ENCODE results near the gene KCNIP1.

KCNIP1 gene

GRCh38 chr5:170640731-170641588 is 137.1 kb downstream of the KCNIP1 start:
- DNase-seq (ENCODE audit: low read depth in 2 of 3, low spot score in 1 of 3) = no peak

GRCh38 chr5:170641589-170642031 is 137.8 kb downstream of the KCNIP1 start:
- no peak for DNase-seq (ENCODE audit: low read depth in 2 of 3, low spot score in 1 of 3)

DNA sequence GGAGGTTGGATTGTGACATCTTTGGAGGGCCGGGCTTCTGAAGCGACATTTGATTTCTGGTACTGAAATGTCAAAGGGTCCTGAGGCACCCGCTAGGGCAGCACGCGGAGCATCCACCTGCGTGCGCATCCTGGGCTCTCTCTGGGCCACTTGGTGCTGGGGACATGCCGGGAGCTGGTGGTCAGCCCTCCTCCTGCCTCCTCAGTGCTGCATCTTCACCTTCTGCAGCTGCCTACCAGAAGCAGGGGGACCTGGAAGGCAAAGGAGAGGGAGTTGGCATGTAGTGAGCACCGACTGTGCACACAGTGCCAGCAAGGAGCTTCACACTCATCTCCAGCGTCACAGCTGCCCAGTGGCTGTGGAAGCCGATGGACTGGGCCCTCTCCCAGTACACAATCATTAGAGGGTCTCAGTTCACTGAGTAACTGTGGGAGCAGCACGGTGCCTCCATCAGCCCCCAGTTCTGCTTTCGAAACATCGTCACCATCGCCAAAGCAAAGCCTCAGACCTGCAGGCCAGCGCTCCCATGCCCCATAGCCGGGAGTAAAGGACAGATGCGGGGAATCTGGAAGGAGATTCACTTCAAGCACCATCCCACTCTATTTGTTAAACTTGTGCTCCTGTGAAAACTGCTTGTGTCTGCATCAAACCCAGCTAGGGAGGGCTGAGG is 138.4 kb downstream of the KCNIP1 start:
- no peak for DNase-seq (ENCODE audit: low read depth in 2 of 3, low spot score in 1 of 3)

DNA sequence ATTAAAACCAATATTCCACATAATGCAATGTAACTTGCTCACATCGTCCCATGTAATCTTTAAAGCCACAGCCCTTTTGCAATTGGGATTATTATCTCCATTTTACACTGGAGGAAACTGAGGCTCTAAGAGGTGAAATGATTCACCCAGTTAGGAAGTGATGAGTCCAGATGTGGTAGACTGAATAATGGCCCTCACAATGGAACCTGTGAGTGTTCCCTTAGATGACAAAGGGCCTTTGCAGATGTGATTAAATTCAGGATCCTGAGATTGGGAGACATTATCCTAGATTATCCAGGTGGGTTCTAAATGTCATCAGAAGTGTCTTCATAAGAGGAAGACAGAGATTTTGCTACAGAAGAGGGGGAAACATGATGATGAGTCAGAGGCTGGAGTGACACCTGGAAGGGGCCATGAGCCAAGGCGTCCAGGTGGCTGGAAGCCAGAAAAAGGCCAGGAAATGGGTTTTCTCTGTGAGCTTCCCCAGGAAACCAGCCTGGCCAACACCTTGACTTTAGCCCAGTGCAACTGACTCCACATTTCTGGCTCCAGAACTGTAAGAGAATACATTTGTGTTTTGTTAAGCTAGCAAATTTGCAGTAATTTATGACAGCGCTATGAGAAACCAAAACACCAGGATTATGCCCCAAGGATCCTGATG is 139.1 kb downstream of the KCNIP1 start:
- no peak for DNase-seq (ENCODE audit: low read depth in 2 of 3, low spot score in 1 of 3)

DNA sequence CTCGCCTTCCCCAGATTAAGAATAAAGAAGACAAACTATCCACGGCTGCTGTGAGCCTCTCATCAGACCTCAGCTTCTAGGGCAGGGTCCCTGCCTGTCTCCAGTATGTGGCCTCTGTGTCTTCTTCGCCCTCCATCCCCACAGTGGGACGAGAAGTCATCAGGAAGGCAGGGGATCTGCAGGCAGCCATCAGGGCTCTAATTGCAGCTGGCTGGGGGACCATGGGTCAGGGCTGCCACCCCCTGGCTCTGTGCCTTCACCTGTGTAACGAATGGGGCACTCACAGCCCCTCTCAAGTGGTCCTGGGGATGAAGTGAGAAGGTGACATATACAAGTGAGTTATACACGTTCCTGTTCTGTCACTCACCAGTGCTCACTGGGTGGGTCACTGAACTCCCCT is 139.8 kb downstream of the KCNIP1 start:
- no peak for DNase-seq (ENCODE audit: low read depth in 2 of 3, low spot score in 1 of 3)

GRCh38 chr5:170644501-170644900 is 140.7 kb downstream of the KCNIP1 start:
- DNase-seq (ENCODE audit: low read depth in 2 of 3, low spot score in 1 of 3) = no peak

DNA sequence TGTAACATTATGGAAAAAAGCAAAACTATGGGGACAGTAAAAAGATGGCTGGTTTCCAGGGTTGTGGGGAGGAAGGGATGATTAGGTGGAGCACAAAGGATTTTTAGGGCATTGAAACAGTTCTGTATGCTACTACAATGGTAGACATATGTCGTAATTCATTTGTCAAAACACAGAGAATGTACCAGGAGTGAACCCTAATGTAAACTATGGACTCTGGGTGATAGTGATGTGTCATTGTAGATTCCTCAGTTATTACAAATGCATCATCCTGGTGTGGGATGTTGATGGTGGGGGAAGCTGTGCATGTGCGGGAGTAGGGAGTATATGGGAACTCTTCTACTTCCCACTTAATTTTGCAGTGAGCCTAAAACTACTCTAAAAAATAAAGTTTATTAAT is 144.7 kb downstream of the KCNIP1 start:
- DNase-seq (ENCODE audit: low read depth in 2 of 3, low spot score in 1 of 3) = no peak

DNA sequence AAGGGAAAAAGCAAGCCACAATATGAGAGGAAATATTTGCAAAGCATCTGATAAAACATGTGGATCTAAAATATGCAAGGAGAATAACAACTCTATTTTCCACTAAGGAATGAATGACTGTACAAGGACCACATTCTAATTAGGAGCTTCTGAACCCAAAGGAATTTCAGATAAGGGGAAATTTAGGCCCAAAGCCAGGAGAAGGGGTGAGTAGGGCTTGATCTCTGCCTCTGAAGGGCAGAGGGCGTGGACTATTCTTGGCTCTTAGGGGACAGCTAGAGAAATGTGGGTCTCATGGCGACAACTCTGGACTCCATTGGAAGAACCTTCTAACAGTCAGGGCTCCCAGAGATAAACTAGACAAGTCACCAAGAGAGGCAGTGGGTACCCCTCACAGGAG is 147.0 kb downstream of the KCNIP1 start:
- no peak for DNase-seq (ENCODE audit: low read depth in 2 of 3, low spot score in 1 of 3)

- DNase-seq (ENCODE audit: low read depth in 2 of 3, low spot score in 1 of 3) = no peak
Measured at GRCh38 chr5:170651604-170652277, 147.9 kb downstream of the KCNIP1 start.

DNA sequence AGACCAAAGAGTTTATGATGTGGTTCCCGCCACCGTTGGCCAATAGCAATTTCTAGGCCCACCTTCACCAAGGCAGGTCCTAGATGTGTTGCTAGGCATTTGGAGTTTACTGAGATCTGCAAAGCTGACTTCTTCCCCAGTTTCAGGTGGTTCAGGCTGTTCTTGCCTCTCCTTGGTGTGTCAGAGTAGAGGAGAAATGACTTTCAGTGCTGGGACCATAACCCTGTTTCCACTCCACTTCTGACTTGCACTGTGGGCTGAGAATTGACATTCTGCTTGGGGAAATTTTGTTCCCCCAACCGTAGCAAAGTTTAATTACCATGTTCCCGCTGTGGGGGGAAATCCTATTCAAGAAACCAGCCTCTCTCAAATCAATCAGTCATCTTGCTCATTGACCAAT is 151.7 kb downstream of the KCNIP1 start:
- no peak for DNase-seq (ENCODE audit: low read depth in 2 of 3, low spot score in 1 of 3)

- no peak for DNase-seq (ENCODE audit: low read depth in 2 of 3, low spot score in 1 of 3)
Measured at GRCh38 chr5:170655920-170656319, 152.1 kb downstream of the KCNIP1 start.

DNA sequence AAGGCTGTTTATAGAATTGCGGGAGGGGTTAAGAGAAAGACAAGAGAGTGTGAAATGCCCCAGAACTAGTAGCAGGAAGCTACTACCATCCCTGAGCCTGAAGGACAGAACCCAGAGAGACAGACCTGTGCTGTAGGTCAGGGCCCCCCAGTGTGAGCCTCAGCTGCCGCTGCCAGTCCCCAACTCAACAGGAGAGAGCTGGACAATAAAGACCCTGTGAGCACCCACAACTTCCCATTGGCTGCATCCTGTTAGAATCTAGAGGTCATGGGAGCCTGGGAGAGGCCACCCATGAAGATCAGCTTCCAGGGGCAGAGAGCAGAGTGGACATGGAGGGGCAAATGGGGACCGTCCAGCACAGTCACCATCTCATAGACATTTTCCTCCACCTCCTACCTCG is 152.5 kb downstream of the KCNIP1 start:
- DNase-seq (ENCODE audit: low read depth in 2 of 3, low spot score in 1 of 3) = no peak

GRCh38 chr5:170660531-170660930 is 156.7 kb downstream of the KCNIP1 start:
- DNase-seq (ENCODE audit: low read depth in 2 of 3, low spot score in 1 of 3) = no peak

DNA sequence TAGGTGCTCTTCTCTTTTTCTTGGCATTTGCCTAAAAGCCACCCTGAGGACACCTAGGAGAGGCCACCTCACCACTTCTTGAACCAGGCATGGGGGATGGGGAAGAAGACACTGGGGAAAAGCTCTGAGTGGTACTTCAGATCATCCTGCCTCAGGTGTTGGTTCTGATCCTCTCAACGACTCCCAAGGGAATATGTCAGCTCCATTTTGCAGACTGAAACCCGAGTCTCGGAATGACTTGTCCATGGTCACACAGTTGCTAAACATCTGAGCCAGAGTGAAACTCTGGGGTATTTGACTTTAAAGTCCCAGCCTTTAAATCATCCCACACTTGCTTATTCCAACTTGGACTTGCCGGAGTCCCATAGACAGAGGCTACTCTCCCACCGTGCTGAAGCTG is 159.1 kb downstream of the KCNIP1 start:
- DNase-seq (ENCODE audit: low read depth in 2 of 3, low spot score in 1 of 3) = no peak

- DNase-seq (ENCODE audit: low read depth in 2 of 3, low spot score in 1 of 3) = no peak
Measured at GRCh38 chr5:170678811-170679210, 175.0 kb downstream of the KCNIP1 start.

DNA sequence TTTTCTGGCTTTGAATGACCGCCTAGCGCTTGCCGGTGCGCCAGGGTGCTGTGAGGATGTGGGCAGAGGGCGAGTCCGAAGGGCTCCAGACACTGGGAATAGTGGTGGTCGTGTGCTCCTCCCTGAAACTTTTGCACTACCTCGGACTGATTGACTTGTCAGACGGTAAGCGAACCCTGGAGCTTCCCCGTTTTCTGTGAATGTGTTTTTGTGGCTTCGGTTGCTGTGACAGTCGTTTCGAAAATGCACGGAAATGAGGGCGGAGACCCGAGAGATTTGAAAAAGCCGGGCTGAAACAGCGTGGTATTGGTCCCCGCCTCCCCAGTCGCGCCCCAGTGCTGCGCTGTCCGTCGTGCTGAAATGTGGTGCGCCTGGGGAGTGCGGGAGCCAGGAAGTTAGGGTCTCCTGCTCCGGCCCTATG is 177.2 kb downstream of the KCNIP1 start:
- DNase-seq (ENCODE audit: low read depth in 2 of 3, low spot score in 1 of 3) = peak; percentile 15 to 24 (median 18)

- no peak for DNase-seq (ENCODE audit: low read depth in 2 of 3, low spot score in 1 of 3)
Measured at GRCh38 chr5:170691657-170692056, 187.8 kb downstream of the KCNIP1 start.

DNA sequence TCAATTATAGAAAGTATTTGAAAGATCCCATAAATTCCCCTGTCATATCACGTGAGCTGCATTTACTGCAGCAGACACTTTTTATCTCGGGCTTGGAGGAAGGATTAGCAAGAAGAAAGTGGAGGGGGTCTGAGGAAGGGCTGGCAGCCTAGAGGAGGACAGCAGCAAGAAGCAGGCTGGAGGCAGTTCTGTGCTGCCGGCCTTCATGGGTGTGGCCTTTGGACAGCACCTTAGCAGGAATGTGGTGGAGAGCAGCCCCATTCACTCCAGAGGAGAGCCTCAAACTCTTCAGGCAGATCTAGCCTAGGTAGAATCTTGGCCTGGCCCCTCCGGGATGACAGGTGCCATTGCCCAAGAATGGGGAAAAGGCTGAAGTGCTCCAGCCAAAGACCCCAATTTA is 189.9 kb downstream of the KCNIP1 start:
- DNase-seq (ENCODE audit: low read depth in 2 of 3, low spot score in 1 of 3) = no peak

DNA sequence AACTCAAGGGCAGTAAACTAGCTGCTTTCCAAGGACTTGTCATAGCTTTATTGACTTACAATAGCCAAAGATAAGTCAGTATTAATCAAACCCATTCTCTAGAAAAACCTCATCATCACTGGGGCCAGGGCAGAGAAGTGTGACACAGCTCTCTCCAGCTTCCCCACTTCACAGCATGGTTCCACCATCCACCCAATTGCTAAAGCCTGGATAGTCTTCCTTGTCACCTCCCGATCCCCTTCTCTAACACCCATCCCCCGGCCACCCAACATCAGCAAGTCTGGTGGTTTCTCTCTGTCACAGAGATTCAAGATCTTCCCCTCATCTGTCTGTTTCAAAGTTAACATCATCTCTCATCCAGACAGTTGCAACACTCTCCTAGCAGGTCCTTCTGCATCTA is 191.1 kb downstream of the KCNIP1 start:
- no peak for DNase-seq (ENCODE audit: low read depth in 2 of 3, low spot score in 1 of 3)

GRCh38 chr5:170697031-170697430 is 193.2 kb downstream of the KCNIP1 start:
- DNase-seq (ENCODE audit: low read depth in 2 of 3, low spot score in 1 of 3) = no peak

- no peak for DNase-seq (ENCODE audit: low read depth in 2 of 3, low spot score in 1 of 3)
Measured at GRCh38 chr5:170700503-170700902, 196.7 kb downstream of the KCNIP1 start.
